IMR-90 (cell line): ENCODE data around the gene OXSR1. TPM values are rescaled to one million over a fixed set of nuclear protein-coding genes. Genes with fewer than 3 reads are reported as not detected.

Source experiments
- ATAC-seq: fragments of 200-7000 bp; cut with Tn5 transposase; 2 replicates; pipeline ENCODE4 v1.9.1; 2020; ENCODE audit warnings: low read depth, mild to moderate bottlenecking, moderate library complexity
- BruUV-seq: library from RNA; stranded (reverse); fragments of 400-500 nt; replicated peaks from 2 replicates; lab custom pipeline; 2021; lab: Mats Ljungman, UMichigan
- CTCF ChIA-PET: fragments of 300-600 bp; formaldehyde crosslinking; extraction: SDS; loops from one replicate; lab custom pipeline; 2021; ENCODE audit warnings: antibody characterized with exemption; lab: Yijun Ruan, JAX
- POLR2A ChIA-PET: fragments of 300-600 bp; sonication (Branson Sonifier 250); formaldehyde crosslinking; loops from one replicate; lab custom pipeline; 2022; ENCODE audit warnings: antibody characterized with exemption; ENCODE audit not compliant: unreplicated experiment; lab: Charles Lee
- DNase-seq: peaks from one replicate; pipeline ENCODE4 v3.0.0; 2013
- H2AFZ ChIP-seq: replicated peaks from 2 replicates; pipeline ENCODE3; 2013; ENCODE audit warnings: low read length, mild to moderate bottlenecking; ENCODE audit not compliant: poor library complexity
- H2AK5ac ChIP-seq: 2 replicates; pipeline ENCODE4 v1.6.1; 2013; ENCODE audit warnings: low read depth, low read length, inconsistent platforms
- H2AK9ac ChIP-seq: replicated peaks from 2 replicates; pipeline ENCODE3; 2013; ENCODE audit warnings: mild to moderate bottlenecking, low read depth, low read length, moderate library complexity; ENCODE audit not compliant: poor library complexity
- H2BK120ac ChIP-seq: 2 replicates; pipeline ENCODE4 v1.6.1; 2013; ENCODE audit warnings: low read depth, low read length, inconsistent platforms
- H2BK15ac ChIP-seq: 3 replicates; pipeline ENCODE4 v1.6.1; 2013; ENCODE audit warnings: low read depth, low read length, inconsistent platforms
- H2BK20ac ChIP-seq: 2 replicates; pipeline ENCODE4 v1.6.1; 2013; ENCODE audit warnings: low read depth, mild to moderate bottlenecking, inconsistent platforms, low read length, moderate library complexity
- H2BK5ac ChIP-seq: 2 replicates; pipeline ENCODE4 v1.6.1; 2013; ENCODE audit warnings: mild to moderate bottlenecking, low read depth, low read length, inconsistent platforms; ENCODE audit not compliant: poor library complexity, severe bottlenecking
- H3K14ac ChIP-seq: replicated peaks from 2 replicates; pipeline ENCODE4 v1.6.1; 2013; ENCODE audit warnings: low read depth, low read length, inconsistent platforms
- H3K18ac ChIP-seq: 2 replicates; pipeline ENCODE4 v1.6.1; 2013; ENCODE audit warnings: low read depth, low read length, control low read depth
- H3K23ac ChIP-seq: 2 replicates; pipeline ENCODE4 v1.6.1; 2013; ENCODE audit warnings: low read depth, low read length, inconsistent platforms
- H3K27ac ChIP-seq: 2 replicates; pipeline ENCODE4 v1.5.1; 2013; ENCODE audit warnings: mild to moderate bottlenecking, control low read depth, low read length; ENCODE audit not compliant: insufficient read depth
- H3K27me3 ChIP-seq: 2 replicates; pipeline ENCODE4 v1.6.1; 2013; ENCODE audit warnings: low read length; ENCODE audit not compliant: control insufficient read depth, insufficient read depth
- H3K36me3 ChIP-seq: 2 replicates; pipeline ENCODE4 v1.6.1; 2013; ENCODE audit warnings: low read length, mixed read lengths; ENCODE audit not compliant: control insufficient read depth, insufficient read depth
- H3K4ac ChIP-seq: 2 replicates; pipeline ENCODE4 v1.6.1; 2013; ENCODE audit warnings: low read depth, low read length, inconsistent platforms
- H3K4me1 ChIP-seq: 2 replicates; pipeline ENCODE4 v1.6.1; 2013; ENCODE audit warnings: low read length, mixed read lengths; ENCODE audit not compliant: control insufficient read depth, insufficient read depth
- H3K4me2 ChIP-seq: 2 replicates; pipeline ENCODE4 v1.6.1; 2013; ENCODE audit warnings: low read depth, mild to moderate bottlenecking, control low read depth, low read length, moderate library complexity
- H3K4me3 ChIP-seq: 2 replicates; pipeline ENCODE4 v1.5.1; 2013; ENCODE audit warnings: low read depth, mild to moderate bottlenecking, control low read depth, low read length, moderate library complexity; ENCODE audit not compliant: insufficient read depth
- H3K56ac ChIP-seq: 2 replicates; pipeline ENCODE4 v1.6.1; 2013; ENCODE audit warnings: low read length, inconsistent platforms; ENCODE audit not compliant: insufficient read depth; ENCODE audit errors: extremely low read depth
- H3K79me1 ChIP-seq, 2 experiments: 2 replicates each; pipeline ENCODE4 v1.6.1; 2013; ENCODE audit warnings: low read length in 2 of 2, inconsistent platforms in 1 of 2, low read depth in 1 of 2
- H3K9ac ChIP-seq: 2 replicates; pipeline ENCODE4 v1.6.1; 2013; ENCODE audit warnings: low read depth, low read length, control low read depth
- H3K9me1 ChIP-seq: 2 replicates; pipeline ENCODE4 v1.6.1; 2013; ENCODE audit warnings: low read length, inconsistent platforms; ENCODE audit not compliant: insufficient read depth
- H3K9me3 ChIP-seq: 2 replicates; pipeline ENCODE4 v1.6.1; 2013; ENCODE audit warnings: low read length; ENCODE audit not compliant: control insufficient read depth, insufficient read depth
- H4K20me1 ChIP-seq: 2 replicates; pipeline ENCODE4 v1.6.1; 2013; ENCODE audit warnings: low read length, inconsistent platforms; ENCODE audit not compliant: insufficient read depth
- H4K5ac ChIP-seq: 2 replicates; pipeline ENCODE4 v1.6.1; 2013; ENCODE audit warnings: mild to moderate bottlenecking, low read depth, low read length, control low read depth
- H4K8ac ChIP-seq, 2 experiments: 2 replicates each; pipeline ENCODE4 v1.6.1; 2013; ENCODE audit warnings: low read depth in 2 of 2, low read length in 2 of 2, control low read depth in 1 of 2, inconsistent platforms in 1 of 2
- H4K91ac ChIP-seq: 2 replicates; pipeline ENCODE4 v1.6.1; 2013; ENCODE audit warnings: low read depth, low read length, inconsistent platforms; ENCODE audit not compliant: insufficient read depth
- CTCF ChIP-seq: conservative IDR thresholded peaks from 2 replicates; pipeline ENCODE4 v1.5.1; 2012; ENCODE audit warnings: mild to moderate bottlenecking, low read depth, low read length, improper control_type of control experiment
- MAFK ChIP-seq: IDR thresholded peaks from 2 replicates; pipeline ENCODE4 v1.6.1; 2012; ENCODE audit warnings: low read depth, low read length, improper control_type of control experiment
- RAD21 ChIP-seq: IDR thresholded peaks from 2 replicates; pipeline ENCODE4 v1.6.1; 2012; ENCODE audit warnings: low read length, improper control_type of control experiment
- SMC3 ChIP-seq: fragments of 150-350 bp; IDR thresholded peaks from 2 replicates; pipeline ENCODE4 v1.6.1; 2016; ENCODE audit warnings: low read depth, mild to moderate bottlenecking, antibody characterized with exemption, low read length, moderate library complexity
- USF2 ChIP-seq: fragments of 150-350 bp; IDR thresholded peaks from 2 replicates; pipeline ENCODE4 v1.6.1; 2017; ENCODE audit warnings: mild to moderate bottlenecking, antibody characterized with exemption, low read length, low read depth
- WGBS, 2 experiments: methylation state at CpG; one replicate each; pipeline versions ENCODE4 v1.1.5 to v1.1.7; 2013; ENCODE audit warnings: missing lambda C conversion rate in 2 of 2; ENCODE audit not compliant: insufficient read length in 1 of 2; ENCODE audit errors: extremely low coverage in 2 of 2; 5-methylcytosine and 5-hydroxymethylcytosine counted together
- dilution Hi-C: fragments of 300-500 bp; cut with HindIII; formaldehyde crosslinking; loops from one replicate; pipeline ENCODE4 v1.14.3; 2018; ENCODE audit warnings: low sequenced_read_pairs; ENCODE audit not compliant: unreplicated experiment
- in situ Hi-C: fragments of 300-500 bp; cut with MboI; formaldehyde crosslinking; loops from 3 replicates; pipeline ENCODE4 v1.14.3; 2019; ENCODE audit warnings: low sequenced_read_pairs, inconsistent platforms, mixed read lengths
- intact Hi-C: fragments of 100-400 bp; cut with micrococcal nuclease; formaldehyde crosslinking; loops from 2 replicates; pipeline ENCODE4 v1.10.0; 2022
- polyA plus RNA-seq, 3 experiments: library from polyadenylated mRNA; depleted of rRNA; stranded (reverse); fragments of >200 nt; gene quantifications; 2 replicates each; pipeline ENCODE4 v1.2.3, GENCODE V29; 2012; ENCODE audit warnings: low replicate concordance in 1 of 3
- total RNA-seq: library from RNA; depleted of rRNA; stranded (reverse); fragments of >200 nt; gene quantifications from 2 replicates; pipeline ENCODE4 v1.2.3, GENCODE V29; 2012

Gene OXSR1
- total and polyA plus RNA-seq, 2 of the 4 experiments (the other 2 are of a cell fraction) = 32.9 to 37.6 TPM

DNA sequence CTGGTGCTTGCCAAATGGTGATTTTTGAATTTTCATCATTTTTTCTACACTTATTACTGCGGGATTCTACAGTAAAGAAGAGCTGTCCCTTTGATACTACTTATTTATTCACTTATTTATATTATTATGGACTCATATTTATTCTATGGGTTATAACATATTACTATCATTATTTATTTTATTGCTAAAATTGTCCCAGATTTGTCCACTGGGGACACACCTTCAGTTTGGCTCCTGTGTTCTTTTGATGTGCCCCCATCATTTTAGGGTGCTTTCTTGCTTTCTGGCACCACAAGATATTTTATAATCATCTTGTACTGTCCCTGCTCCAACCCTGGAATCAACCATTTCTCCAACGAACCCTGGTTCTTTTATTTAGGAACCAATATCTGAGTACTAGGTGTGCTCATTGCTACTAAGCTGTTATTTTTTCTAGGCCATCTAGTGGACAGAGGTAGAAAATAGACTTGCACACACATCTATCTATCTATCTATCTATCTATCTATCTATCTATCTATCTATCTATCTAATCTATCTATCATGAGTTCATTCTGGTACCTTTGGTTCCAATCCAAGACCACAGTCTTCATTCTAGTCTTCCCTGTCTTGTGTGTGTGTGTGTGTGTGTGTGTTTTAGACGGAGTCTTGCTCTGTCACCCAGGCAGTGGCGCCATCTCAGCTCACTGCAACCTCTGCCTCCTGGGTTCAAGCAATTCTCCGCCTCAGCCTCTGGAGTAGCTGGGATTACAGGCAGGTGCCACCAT is 132.8 kb downstream of the OXSR1 start:
- Histone ChIP-seq H3K18ac (no peak overlapping the region), H2AK5ac (no peak overlapping the region), H2BK5ac (no peak overlapping the region), H3K14ac (no peak overlapping the region), H3K27ac (no peak overlapping the region), H3K4me3 (no peak overlapping the region), H3K9me1 (no peaks in the 10 kb centered on the region), H4K20me1 (no peaks in the 10 kb centered on the region), H2BK120ac (no peak overlapping the region), H3K9ac (no peak overlapping the region), H2AFZ (no peak overlapping the region), H2BK15ac (no peak overlapping the region), H4K5ac (no peak overlapping the region), H3K23ac (no peak overlapping the region), H3K36me3 (no peaks in the 10 kb centered on the region), H3K4me2 (no peak overlapping the region), H3K27me3 (peaks cover under 1% of the 10 kb centered on the region; the same call in 1 of the 2 replicates), H4K91ac (no peak overlapping the region), H2AK9ac (no peak overlapping the region), H3K9me3 (no peaks in the 10 kb centered on the region), H3K79me1 (no peaks in the 10 kb centered on the region), H3K4ac (no peak overlapping the region), H3K4me1 (no peaks in the 10 kb centered on the region), H4K8ac (no peak overlapping the region), H3K56ac (no peak overlapping the region), H2BK20ac (no peak overlapping the region)
- DNase-seq (peak; percentile 29), ATAC-seq (peak; percentile 80)
- no CpG with 5 or more reads among the region's 5 CpGs for WGBS, 2 experiments
- ChIA-PET POLR2A (no interaction called here), CTCF (interaction anchor here (0.5 to 1.6 kb wide), 13 partner anchors 11 to 1156 kb away, joined by 3 to 5 read pairs (median 3); partner anchors contain the start of gene ACAA1)
- dilution Hi-C loops (no loop called here), intact Hi-C loops (loop anchor here (1.0 to 2.0 kb wide), 2 partner anchors 161 to 180 kb away; partner anchors contain the start of gene ACAA1), in situ Hi-C loops (no loop called here)
- no TSS peak for BruUV-seq
- TF ChIP-seq MAFK (no peak), SMC3 (peak; percentile 14; the same call in 1 of the 2 replicates), USF2 (no peak), CTCF (peak; percentile 41), RAD21 (peak; percentile 24; the same call in 1 of the 2 replicates)
